HCT116 (cell line): ENCODE results near the gene ARHGAP8. TPM values are rescaled to one million over a fixed set of nuclear protein-coding genes. Genes with fewer than 3 reads are reported as not detected.

Experiments
- ATAC-seq: fragments of 200-7000 bp; cut with Tn5 transposase; 2 replicates; pipeline ENCODE4 v1.9.1; 2020; ENCODE audit warnings: mild to moderate bottlenecking, moderate library complexity
- BruUV-seq: library from RNA; stranded (reverse); fragments of 400-500 nt; replicated peaks from 2 replicates; lab custom pipeline; 2021; lab: Mats Ljungman, UMichigan
- CTCF ChIA-PET: fragments of 300-600 bp; sonication (Branson Sonifier 250); formaldehyde crosslinking; loops from one replicate; lab custom pipeline; 2021; ENCODE audit warnings: antibody characterized with exemption; lab: Charles Lee
- POLR2A ChIA-PET: fragments of 300-600, 350-600 bp; sonication (Branson Sonifier 250); formaldehyde crosslinking; loops from one replicate; lab custom pipeline; 2021; ENCODE audit warnings: antibody characterized with exemption; lab: Charles Lee
- RAD21 ChIA-PET, 2 experiments: fragments of 300-600 bp; sonication (Branson Sonifier 250); formaldehyde crosslinking; loops; one replicate each; lab custom pipeline; 2023; ENCODE audit warnings: low total read pairs in 2 of 2; ENCODE audit not compliant: uncharacterized antibody in 2 of 2, unreplicated experiment in 2 of 2, low non-redundant PET in 1 of 2; lab: Charles Lee
- DNase-seq: peaks from one replicate; pipeline ENCODE4 v3.0.0-alpha.2; 2010; ENCODE audit warnings: low read depth, low spot score
- H2AFZ ChIP-seq: fragments of 200-600 bp; shearing (Covaris generic), sonication (generic); 2 replicates; pipeline ENCODE4 v1.6.1; 2017; ENCODE audit warnings: low read depth, mixed run types, mixed read lengths, antibody characterized with exemption, low read length; ENCODE audit not compliant: poor library complexity, severe bottlenecking
- H3K27ac ChIP-seq: 2 replicates; pipeline ENCODE4 v1.5.1; 2012; ENCODE audit warnings: low read depth, low read length
- H3K27me3 ChIP-seq: fragments of 200-600 bp; sonication (generic); 2 replicates; pipeline ENCODE4 v1.6.1; 2016; ENCODE audit warnings: mixed run types, low read length, mixed read lengths; ENCODE audit not compliant: insufficient read depth
- H3K36me3 ChIP-seq, 2 experiments: fragments of 200-500 bp in 1 of 2; fragments of 200-600 bp in 1 of 2; sonication (Bioruptor generic) in 1 of 2; sonication (generic) in 1 of 2; 2 replicates each; pipeline versions ENCODE4 v1.5.1 to v1.6.1; 2014 to 2016; ENCODE audit warnings: low read length in 2 of 2, inconsistent platforms in 1 of 2, mixed read lengths in 1 of 2, mixed run types in 1 of 2; ENCODE audit not compliant: insufficient read depth in 2 of 2, control insufficient read depth in 1 of 2
- H3K4me1 ChIP-seq, 2 experiments: fragments of 200-600 bp in 1 of 2; sonication (generic) in 1 of 2; 2 replicates each; pipeline versions ENCODE4 v1.5.1 to v1.6.1; 2012 to 2017; ENCODE audit warnings: low read length in 2 of 2, inconsistent platforms in 1 of 2, mild to moderate bottlenecking in 1 of 2, mixed read lengths in 1 of 2, mixed run types in 1 of 2, moderate library complexity in 1 of 2; ENCODE audit not compliant: insufficient read depth in 2 of 2, control insufficient read depth in 1 of 2
- H3K4me2 ChIP-seq: fragments of 200-600 bp; sonication (generic); 2 replicates; pipeline ENCODE4 v1.6.1; 2017; ENCODE audit warnings: mixed run types, low read length, mixed read lengths
- H3K4me3 ChIP-seq, 2 experiments: fragments of 200-600 bp in 1 of 2; sonication (generic) in 1 of 2; replicated peaks in 1 of 2; 2 replicates each; pipeline ENCODE4 v1.5.1; 2011 to 2016; ENCODE audit warnings: low read length in 2 of 2, control low read depth in 1 of 2, low read depth in 1 of 2, mild to moderate bottlenecking in 1 of 2, mixed read lengths in 1 of 2, mixed run types in 1 of 2
- H3K79me2 ChIP-seq: fragments of 200-600 bp; sonication (generic); 2 replicates; pipeline ENCODE4 v1.6.1; 2017; ENCODE audit warnings: mild to moderate bottlenecking, mixed run types, low read length, moderate library complexity, mixed read lengths; ENCODE audit not compliant: insufficient read depth
- H3K9ac ChIP-seq: fragments of 200-600 bp; sonication (generic); 2 replicates; pipeline ENCODE4 v1.6.1; 2016; ENCODE audit warnings: low read length, mixed read lengths
- H3K9me2 ChIP-seq: fragments of 200-600 bp; sonication (generic), shearing (Covaris generic); 2 replicates; pipeline ENCODE4 v1.6.1; 2017; ENCODE audit warnings: mixed run types, mild to moderate bottlenecking, moderate library complexity; ENCODE audit not compliant: insufficient read depth
- H3K9me3 ChIP-seq, 2 experiments: fragments of 200-500 bp in 1 of 2; fragments of 200-600 bp in 1 of 2; sonication (Bioruptor generic) in 1 of 2; sonication (generic) in 1 of 2; 2 replicates each; pipeline ENCODE4 v1.6.1; 2014 to 2017; ENCODE audit warnings: low read length in 2 of 2, mixed read lengths in 2 of 2, inconsistent platforms in 1 of 2, low read depth in 1 of 2, mild to moderate bottlenecking in 1 of 2, mixed run types in 1 of 2, moderate library complexity in 1 of 2; ENCODE audit not compliant: control insufficient read depth in 1 of 2, insufficient read depth in 1 of 2
- H4K20me1 ChIP-seq: fragments of 200-600 bp; sonication (generic), shearing (Covaris generic); 2 replicates; pipeline ENCODE4 v1.6.1; 2017; ENCODE audit warnings: mixed run types, mild to moderate bottlenecking, moderate library complexity; ENCODE audit not compliant: insufficient read depth
- CBX3 ChIP-seq: IDR thresholded peaks from 2 replicates; pipeline ENCODE4 v1.6.1; 2012; ENCODE audit warnings: low read depth
- CEBPB ChIP-seq: IDR thresholded peaks from 2 replicates; pipeline ENCODE4 v1.6.1; 2012; ENCODE audit warnings: low read depth
- EGR1 ChIP-seq: IDR thresholded peaks from 2 replicates; pipeline ENCODE4 v1.6.1; 2012; ENCODE audit warnings: low read depth
- ELF1 ChIP-seq: IDR thresholded peaks from 2 replicates; pipeline ENCODE4 v1.6.1; 2012; ENCODE audit warnings: low read depth, borderline replicate concordance
- EZH2phosphoT487 ChIP-seq: fragments of 200-600 bp; IDR thresholded peaks from 2 replicates; pipeline ENCODE4 v1.6.1; 2018; ENCODE audit warnings: antibody characterized with exemption, borderline replicate concordance
- FOSL1 ChIP-seq: IDR thresholded peaks from 2 replicates; pipeline ENCODE4 v1.6.1; 2012; ENCODE audit warnings: low read depth
- JUND ChIP-seq: IDR thresholded peaks from 2 replicates; pipeline ENCODE4 v1.6.1; 2012
- POLR2A ChIP-seq: IDR thresholded peaks from 2 replicates; pipeline ENCODE4 v1.7.0; 2011; ENCODE audit warnings: borderline replicate concordance; ENCODE audit not compliant: insufficient read depth, insufficient read length; ENCODE audit errors: extremely low read depth
- POLR2AphosphoS5 ChIP-seq: IDR thresholded peaks from 2 replicates; pipeline ENCODE4 v1.6.1; 2011; ENCODE audit warnings: mild to moderate bottlenecking, low read depth, low read length, moderate library complexity
- RAD21 ChIP-seq: IDR thresholded peaks from 2 replicates; pipeline ENCODE4 v1.6.1; 2012; ENCODE audit warnings: low read depth, mild to moderate bottlenecking
- REST ChIP-seq: IDR thresholded peaks from 2 replicates; pipeline ENCODE4 v1.6.1; 2012; ENCODE audit warnings: low read depth
- SIN3A ChIP-seq: IDR thresholded peaks from 2 replicates; pipeline ENCODE4 v1.6.1; 2012; ENCODE audit warnings: low read depth
- SP1 ChIP-seq: IDR thresholded peaks from 2 replicates; pipeline ENCODE4 v1.6.1; 2012; ENCODE audit warnings: low read depth
- SRF ChIP-seq: IDR thresholded peaks from 2 replicates; pipeline ENCODE4 v1.6.1; 2012; ENCODE audit warnings: low read depth
- TCF7L2 ChIP-seq: IDR thresholded peaks from 2 replicates; pipeline ENCODE4 v1.7.0; 2011; ENCODE audit warnings: borderline replicate concordance, inconsistent platforms; ENCODE audit not compliant: insufficient read depth, insufficient read length; ENCODE audit errors: extremely low read depth
- YY1 ChIP-seq: IDR thresholded peaks from 2 replicates; pipeline ENCODE4 v1.6.1; 2011; ENCODE audit warnings: low read length, low read depth, moderate library complexity, mild to moderate bottlenecking; ENCODE audit not compliant: insufficient replicate concordance; ENCODE audit errors: extremely low read depth
- ZFX ChIP-seq: fragments of 450-650 bp; IDR thresholded peaks from 2 replicates; pipeline ENCODE4 v1.6.1; 2017
- ZNF274 ChIP-seq: fragments of 200-500 bp; sonication (Bioruptor generic); IDR thresholded peaks from 2 replicates; pipeline ENCODE4 v1.6.1; 2014; ENCODE audit warnings: mild to moderate bottlenecking, low read depth, low read length, inconsistent platforms
- intact Hi-C: fragments of 100-400 bp; cut with micrococcal nuclease; formaldehyde crosslinking; loops from 2 replicates; pipeline ENCODE4 v1.10.0; 2022
- total RNA-seq: library from RNA; stranded (reverse); gene quantifications from one replicate; pipeline ENCODE4 v1.2.1, GENCODE V29; 2021; ENCODE audit not compliant: unreplicated experiment
- TF ChIP-seq, protein P1 (sequence below): IDR thresholded peaks from 2 replicates; pipeline ENCODE4 v1.6.1; 2012
- TF ChIP-seq, protein P2 (sequence below), 3 experiments: fragments of 200-600 bp in 1 of 3; sonication (generic) in 1 of 3; IDR thresholded peaks in 2 of 3; conservative IDR thresholded peaks in 1 of 3; 2 replicates each; pipeline ENCODE4 v1.5.1; 2012 to 2017; ENCODE audit warnings: low read depth in 2 of 3, low read length in 2 of 3, antibody characterized with exemption in 1 of 3, borderline replicate concordance in 1 of 3, control low read depth in 1 of 3, mild to moderate bottlenecking in 1 of 3, mixed read lengths in 1 of 3, mixed run types in 1 of 3, moderate library complexity in 1 of 3; ENCODE audit not compliant: insufficient read depth in 1 of 3

The ARHGAP8 gene
- total RNA-seq, 1 experiment from 2014 or later = 67.5 TPM

DNA sequence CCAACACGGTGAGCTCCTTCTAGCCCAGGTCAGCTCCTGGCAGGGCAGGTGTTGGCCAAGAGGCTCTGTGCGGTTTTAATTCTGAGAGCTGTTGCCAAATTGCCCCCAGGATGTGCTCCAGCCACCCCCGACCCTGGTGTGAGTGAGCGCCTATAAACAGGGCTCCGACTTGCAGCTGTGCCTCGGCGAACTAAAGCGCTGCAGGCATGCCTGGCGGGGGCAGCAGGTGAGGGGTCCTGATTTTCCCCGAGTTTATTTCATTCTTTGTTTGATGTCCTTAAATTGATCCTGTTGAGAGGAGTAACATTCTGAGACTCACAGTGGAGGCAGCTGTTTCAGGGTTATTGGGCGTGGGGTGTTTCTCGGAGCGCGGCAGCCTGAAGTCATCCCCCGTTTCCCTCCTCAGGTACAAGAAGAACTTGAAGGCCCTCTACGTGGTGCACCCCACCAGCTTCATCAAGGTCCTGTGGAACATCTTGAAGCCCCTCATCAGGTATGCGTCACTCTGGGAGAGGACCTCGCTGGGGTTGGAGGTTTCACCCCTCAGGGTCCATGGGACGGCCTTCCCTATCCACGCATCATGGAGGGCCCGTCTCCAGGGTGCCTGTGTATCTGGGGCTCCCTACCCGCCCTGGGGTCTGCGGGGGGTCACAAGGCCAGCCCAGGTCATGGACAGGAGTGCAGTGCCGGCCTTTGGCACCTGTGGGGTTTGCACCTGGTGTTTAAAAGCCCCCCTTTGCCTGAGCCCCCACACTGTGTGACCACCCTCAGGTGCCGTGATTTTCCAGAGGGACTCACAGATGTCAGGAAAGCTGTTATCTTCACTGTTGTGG is 62.1 kb downstream of the ARHGAP8 start:
- H3K4me3 ChIP-seq = no peak overlapping the region
- no peaks in the 10 kb centered on the region for H3K9me2 ChIP-seq
- no peak overlapping the region for H3K27ac ChIP-seq
- ATAC-seq = no peak
- no peak overlapping the region for H2AFZ ChIP-seq
- ChIA-PET POLR2A (no interaction called here), RAD21 (no interaction called here), CTCF (no interaction called here)
- no peak overlapping the region for H3K9ac ChIP-seq
- no peak overlapping the region for H3K4me2 ChIP-seq
- intact Hi-C loops = no loop called here
- no TSS peak for BruUV-seq
- H3K9me3 ChIP-seq = no peaks in the 10 kb centered on the region
- H3K79me2 ChIP-seq = no peaks in the 10 kb centered on the region
- no peaks in the 10 kb centered on the region for H4K20me1 ChIP-seq
- TF ChIP-seq POLR2AphosphoS5 (no peak), ZFX (no peak), TCF7L2 (no peak), ZNF274 (no peak), CEBPB (no peak), YY1 (no peak), SRF (no peak), EGR1 (no peak), POLR2A (no peak), CBX3 (no peak), RAD21 (no peak), SIN3A (no peak), SP1 (no peak), ELF1 (no peak), FOSL1 (no peak), EZH2phosphoT487 (no peak), REST (no peak), JUND (no peak)
- TF ChIP-seq, protein P1, sequence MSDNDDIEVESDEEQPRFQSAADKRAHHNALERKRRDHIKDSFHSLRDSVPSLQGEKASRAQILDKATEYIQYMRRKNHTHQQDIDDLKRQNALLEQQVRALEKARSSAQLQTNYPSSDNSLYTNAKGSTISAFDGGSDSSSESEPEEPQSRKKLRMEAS = no peak
- TF ChIP-seq, protein P2, sequence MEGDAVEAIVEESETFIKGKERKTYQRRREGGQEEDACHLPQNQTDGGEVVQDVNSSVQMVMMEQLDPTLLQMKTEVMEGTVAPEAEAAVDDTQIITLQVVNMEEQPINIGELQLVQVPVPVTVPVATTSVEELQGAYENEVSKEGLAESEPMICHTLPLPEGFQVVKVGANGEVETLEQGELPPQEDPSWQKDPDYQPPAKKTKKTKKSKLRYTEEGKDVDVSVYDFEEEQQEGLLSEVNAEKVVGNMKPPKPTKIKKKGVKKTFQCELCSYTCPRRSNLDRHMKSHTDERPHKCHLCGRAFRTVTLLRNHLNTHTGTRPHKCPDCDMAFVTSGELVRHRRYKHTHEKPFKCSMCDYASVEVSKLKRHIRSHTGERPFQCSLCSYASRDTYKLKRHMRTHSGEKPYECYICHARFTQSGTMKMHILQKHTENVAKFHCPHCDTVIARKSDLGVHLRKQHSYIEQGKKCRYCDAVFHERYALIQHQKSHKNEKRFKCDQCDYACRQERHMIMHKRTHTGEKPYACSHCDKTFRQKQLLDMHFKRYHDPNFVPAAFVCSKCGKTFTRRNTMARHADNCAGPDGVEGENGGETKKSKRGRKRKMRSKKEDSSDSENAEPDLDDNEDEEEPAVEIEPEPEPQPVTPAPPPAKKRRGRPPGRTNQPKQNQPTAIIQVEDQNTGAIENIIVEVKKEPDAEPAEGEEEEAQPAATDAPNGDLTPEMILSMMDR (IDR thresholded peaks at IDR 0.05 in 2 of 3, conservative IDR thresholded peaks at IDR 0.05 in 1 of 3; ENCODE audit: borderline replicate concordance in 1 of 3, insufficient read depth in 1 of 3, low read depth in 2 of 3, low read length in 2 of 3) = no peak
- no peaks in the 10 kb centered on the region for H3K4me1 ChIP-seq
- peaks cover 0 to 8% of the 10 kb centered on the region in 2 experiments; a peak in 2 of 4 replicates for H3K36me3 ChIP-seq
- no peaks in the 10 kb centered on the region for H3K27me3 ChIP-seq
- no peak for DNase-seq
